Measurements from ENCODE around the gene LRP1B. TPM values are rescaled to one million over a fixed set of nuclear protein-coding genes. Genes with fewer than 3 reads are reported as not detected.

LRP1B gene
- total and polyA plus RNA-seq, 2 of the 8 experiments (the other 6 are each of a cell fraction or from before 2014, with no cell fraction given) = 0.03 TPM; not detected in 1

DNA sequence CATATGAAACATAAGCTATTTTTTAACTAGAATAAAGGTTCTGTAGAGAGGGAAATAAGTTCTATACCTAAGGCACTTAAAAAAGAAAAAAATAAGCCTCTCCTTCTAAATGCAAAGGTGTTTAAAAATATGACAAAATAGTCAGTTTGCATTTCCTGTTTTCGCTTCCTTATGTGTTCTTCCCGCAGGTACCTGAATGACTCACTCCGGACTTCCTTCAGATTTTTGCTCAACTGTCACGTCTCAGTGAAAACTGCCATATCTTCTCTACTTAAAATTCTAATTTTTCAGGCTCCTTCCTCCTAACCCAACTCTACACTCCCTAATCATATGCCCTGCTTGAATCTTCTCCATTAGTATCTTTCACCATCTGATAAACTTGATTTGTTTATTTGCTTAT, 1333.1 kb downstream of the LRP1B start:
- no peaks in the 10 kb centered on the region for H3K27me3 ChIP-seq (replicated peaks in 1 of 4; ENCODE audit: control insufficient read depth in 3 of 4, extremely low read depth in 1 of 4, insufficient read depth in 3 of 4, low read length in 3 of 4)
- no peak overlapping the region for H2BK15ac ChIP-seq (ENCODE audit: low read length)
- no peaks in the 10 kb centered on the region for H3K79me1 ChIP-seq (ENCODE audit: low read depth, low read length)
- H3K18ac ChIP-seq (ENCODE audit: extremely low read depth, low read length) = no peak overlapping the region
- no peaks in the 10 kb centered on the region for H3K79me2 ChIP-seq (ENCODE audit: control insufficient read depth in 1 of 2, insufficient read depth in 2 of 2, low read length in 2 of 2)
- no peak overlapping the region for H3K4me3 ChIP-seq (ENCODE audit: extremely low read depth in 1 of 4, insufficient read depth in 2 of 4, low read depth in 3 of 4, low read length in 4 of 4)
- CTCF ChIA-PET (ENCODE audit: partially characterized antibody) = interaction anchor here (3.1 kb wide), 1 partner anchor 11 kb away, joined by 11 read pairs; no protein-coding TSS in a partner anchor
- no peak overlapping the region for H3K27ac ChIP-seq (ENCODE audit: low read depth, low read length)
- no peak overlapping the region for H4K5ac ChIP-seq (ENCODE audit: insufficient read length, low read depth, low read length)
- H3K56ac ChIP-seq (replicated peaks; ENCODE audit: insufficient read length, low read depth, low read length) = no peak overlapping the region
- no peaks in the 10 kb centered on the region for H4K20me1 ChIP-seq (replicated peaks in 1 of 2; ENCODE audit: control insufficient read depth in 1 of 2, insufficient read depth in 2 of 2, low read length in 2 of 2)
- H3K36me3 ChIP-seq (ENCODE audit: control insufficient read depth in 2 of 4, insufficient read depth in 4 of 4, low read length in 3 of 4) = no peaks in the 10 kb centered on the region
- peak overlapping the region; percentile 59; the same call in 1 of the 2 replicates for H2AFZ ChIP-seq (ENCODE audit: low read length)
- H3K4me2 ChIP-seq (ENCODE audit: insufficient read depth in 1 of 2, low read depth in 2 of 2, low read length in 2 of 2) = no peak overlapping the region
- H2BK120ac ChIP-seq (replicated peaks; ENCODE audit: low read depth, low read length) = no peak overlapping the region
- H2BK5ac ChIP-seq (ENCODE audit: low read depth, low read length) = no peak overlapping the region
- WGBS, 2 experiments (ENCODE audit: extremely low coverage in 1 of 2, insufficient coverage in 1 of 2, insufficient read length in 1 of 2, insufficient replicate concordance in 2 of 2, low coverage in 1 of 2, low lambda C conversion rate in 2 of 2, missing lambda C conversion rate in 1 of 2) = 76% methylated on average over 4 of the region's 4 CpGs; no CpG with 5 or more reads in 1 of the 2 experiments
- no peak overlapping the region for H2BK20ac ChIP-seq (ENCODE audit: low read length)
- no peak overlapping the region for H3K9ac ChIP-seq (replicated peaks in 1 of 4; ENCODE audit: extremely low read depth in 1 of 4, low read depth in 3 of 4, low read length in 3 of 4)
- FAIRE-seq (no peak), DNase-seq (ENCODE audit: low read depth in 1 of 2, low spot score in 2 of 2) (no peak)
- H2AK5ac ChIP-seq (ENCODE audit: low read depth, low read length) = no peak overlapping the region
- no peaks in the 10 kb centered on the region for H3K9me3 ChIP-seq (ENCODE audit: insufficient read depth in 2 of 2, low read depth in 1 of 2, low read length in 1 of 2)
- POLR2A ChIA-PET (ENCODE audit: partially characterized antibody) = no interaction called here
- no peak overlapping the region for H3K23ac ChIP-seq (ENCODE audit: insufficient read length)
- H4K91ac ChIP-seq (replicated peaks; ENCODE audit: insufficient read length, low read length) = no peak overlapping the region
- H3K14ac ChIP-seq (ENCODE audit: insufficient read length) = no peak overlapping the region
- no peaks in the 10 kb centered on the region; the same call in 1 of the 2 replicates for H3K23me2 ChIP-seq (ENCODE audit: low read depth, low read length)
- H2BK12ac ChIP-seq (ENCODE audit: low read depth, low read length) = no peak overlapping the region
- H4K8ac ChIP-seq (ENCODE audit: extremely low read depth, insufficient read depth, low read length) = no peak overlapping the region
- no peaks in the 10 kb centered on the region for H3K4me1 ChIP-seq (replicated peaks in 1 of 4; ENCODE audit: control insufficient read depth in 3 of 4, insufficient read depth in 4 of 4, low read length in 3 of 4)
- H3K4ac ChIP-seq (replicated peaks; ENCODE audit: insufficient read length, low read depth, low read length) = no peak overlapping the region
- TF ChIP-seq EGR1 (IDR thresholded peaks at IDR 0.05; ENCODE audit: borderline replicate concordance, low read depth, low read length) = no peak
- TF ChIP-seq BACH1 (IDR thresholded peaks at IDR 0.05; ENCODE audit: low read length) = no peak
- no peak for TF ChIP-seq SAP30 (IDR thresholded peaks at IDR 0.05; ENCODE audit: insufficient read depth, insufficient replicate concordance, low read length)
- TF ChIP-seq SP1 (IDR thresholded peaks at IDR 0.05; ENCODE audit: low read depth, low read length) = no peak
- no peak for TF ChIP-seq TCF12 (IDR thresholded peaks at IDR 0.05; ENCODE audit: low read depth, low read length)
- no peak for TF ChIP-seq GABPA (IDR thresholded peaks at IDR 0.05; ENCODE audit: borderline replicate concordance, insufficient read depth, low read length)
- no peak for TF ChIP-seq ZNF274 (IDR thresholded peaks at IDR 0.05; ENCODE audit: borderline replicate concordance, extremely low read depth, low read length)
- TF ChIP-seq, protein P1, sequence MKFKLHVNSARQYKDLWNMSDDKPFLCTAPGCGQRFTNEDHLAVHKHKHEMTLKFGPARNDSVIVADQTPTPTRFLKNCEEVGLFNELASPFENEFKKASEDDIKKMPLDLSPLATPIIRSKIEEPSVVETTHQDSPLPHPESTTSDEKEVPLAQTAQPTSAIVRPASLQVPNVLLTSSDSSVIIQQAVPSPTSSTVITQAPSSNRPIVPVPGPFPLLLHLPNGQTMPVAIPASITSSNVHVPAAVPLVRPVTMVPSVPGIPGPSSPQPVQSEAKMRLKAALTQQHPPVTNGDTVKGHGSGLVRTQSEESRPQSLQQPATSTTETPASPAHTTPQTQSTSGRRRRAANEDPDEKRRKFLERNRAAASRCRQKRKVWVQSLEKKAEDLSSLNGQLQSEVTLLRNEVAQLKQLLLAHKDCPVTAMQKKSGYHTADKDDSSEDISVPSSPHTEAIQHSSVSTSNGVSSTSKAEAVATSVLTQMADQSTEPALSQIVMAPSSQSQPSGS (IDR thresholded peaks at IDR 0.05; ENCODE audit: low read length) = no peak
- no peak for TF ChIP-seq NRF1 (IDR thresholded peaks at IDR 0.05; ENCODE audit: low read depth, low read length)
- TF ChIP-seq POLR2A (IDR thresholded peaks at IDR 0.05; ENCODE audit: control extremely low read depth in 1 of 2, low read depth in 2 of 2, low read length in 2 of 2) = no peak
- no peak for TF ChIP-seq RBBP5 (IDR thresholded peaks at IDR 0.05; ENCODE audit: borderline replicate concordance, low read depth, low read length)
- TF ChIP-seq TAF7 (optimal IDR thresholded peaks at IDR 0.05; ENCODE audit: borderline replicate concordance, low read depth, low read length) = no peak
- no peak for TF ChIP-seq HDAC6 (IDR thresholded peaks at IDR 0.05; ENCODE audit: low read depth, low read length)
- TF ChIP-seq SP2 (IDR thresholded peaks at IDR 0.05; ENCODE audit: low read length) = no peak

Data from H1 (cell line).